Testis (tissue), 2 donors: ENCODE data around the gene CBFA2T2.
"Not testable (repeated sequence)": the region's sequence is repeated elsewhere in the genome, so short reads cannot be mapped to it uniquely, and the experiment has no call there.

Source experiments
- CTCF ChIP-seq, 3 experiments: fragments of 450-650 bp in 2 of 3; fragments of 200-600 bp in 1 of 3; sonication (generic) in 1 of 3; IDR thresholded peaks; one replicate each; pipeline ENCODE4 v1.5.1; 2016 to 2019; ENCODE audit warnings: antibody characterized with exemption in 3 of 3, mild to moderate bottlenecking in 2 of 3, moderate library complexity in 1 of 3
- POLR2A ChIP-seq: fragments of 450-650 bp; IDR thresholded peaks from one replicate; pipeline ENCODE4 v1.6.1; 2017; ENCODE audit warnings: antibody characterized with exemption, mild to moderate bottlenecking, moderate library complexity

GRCh38 chr20:33488661-33489494 lies 1.0 kb upstream of the CBFA2T2 start:
- not testable (repeated sequence) for TF ChIP-seq CTCF (IDR thresholded peaks at IDR 0.05); POLR2A
